Mammary epithelial cell (primary cell): ENCODE measurements around the gene FCF1.

Experiments used
- EZH2 ChIP-seq: IDR thresholded peaks from 2 replicates; pipeline ENCODE4 v1.6.1; 2012; ENCODE audit warnings: low read length, inconsistent platforms, borderline replicate concordance
- TF ChIP-seq, protein P1 (sequence below), 2 donors: IDR thresholded peaks in 1 of 2; conservative IDR thresholded peaks in 1 of 2; 2 replicates each; pipeline ENCODE4 v1.5.1; 2011 to 2012; ENCODE audit warnings: inconsistent platforms in 2 of 2, low read length in 2 of 2, mild to moderate bottlenecking in 2 of 2, control low read depth in 1 of 2, low read depth in 1 of 2; ENCODE audit not compliant: insufficient read depth in 1 of 2; ENCODE audit errors: extremely low read depth in 1 of 2

DNA sequence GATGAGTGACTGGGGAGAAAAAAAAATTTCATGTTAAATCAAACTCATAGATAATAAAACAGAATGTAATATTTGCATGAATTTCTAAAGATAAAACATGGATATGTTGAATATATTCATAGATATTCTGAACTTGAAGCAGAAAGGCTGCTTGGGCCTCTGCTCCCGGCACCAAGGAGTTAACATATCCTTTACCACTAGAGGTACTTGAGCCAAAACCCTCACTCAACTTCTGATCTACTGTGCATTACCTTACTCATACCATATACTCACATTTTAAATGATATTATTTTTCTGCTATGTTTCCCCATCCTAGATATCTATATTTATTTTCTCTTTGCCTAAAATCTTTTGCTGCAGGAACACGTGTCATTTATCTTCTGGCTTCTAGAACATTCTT is 15.0 kb upstream of the FCF1 start:
- no peak for TF ChIP-seq EZH2
- TF ChIP-seq, protein P1, sequence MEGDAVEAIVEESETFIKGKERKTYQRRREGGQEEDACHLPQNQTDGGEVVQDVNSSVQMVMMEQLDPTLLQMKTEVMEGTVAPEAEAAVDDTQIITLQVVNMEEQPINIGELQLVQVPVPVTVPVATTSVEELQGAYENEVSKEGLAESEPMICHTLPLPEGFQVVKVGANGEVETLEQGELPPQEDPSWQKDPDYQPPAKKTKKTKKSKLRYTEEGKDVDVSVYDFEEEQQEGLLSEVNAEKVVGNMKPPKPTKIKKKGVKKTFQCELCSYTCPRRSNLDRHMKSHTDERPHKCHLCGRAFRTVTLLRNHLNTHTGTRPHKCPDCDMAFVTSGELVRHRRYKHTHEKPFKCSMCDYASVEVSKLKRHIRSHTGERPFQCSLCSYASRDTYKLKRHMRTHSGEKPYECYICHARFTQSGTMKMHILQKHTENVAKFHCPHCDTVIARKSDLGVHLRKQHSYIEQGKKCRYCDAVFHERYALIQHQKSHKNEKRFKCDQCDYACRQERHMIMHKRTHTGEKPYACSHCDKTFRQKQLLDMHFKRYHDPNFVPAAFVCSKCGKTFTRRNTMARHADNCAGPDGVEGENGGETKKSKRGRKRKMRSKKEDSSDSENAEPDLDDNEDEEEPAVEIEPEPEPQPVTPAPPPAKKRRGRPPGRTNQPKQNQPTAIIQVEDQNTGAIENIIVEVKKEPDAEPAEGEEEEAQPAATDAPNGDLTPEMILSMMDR (conservative IDR thresholded peaks at IDR 0.05 in 1 of 2, IDR thresholded peaks at IDR 0.05 in 1 of 2; ENCODE audit: extremely low read depth in 1 of 2, insufficient read depth in 1 of 2, low read depth in 1 of 2, low read length in 2 of 2) = peak; percentile 9 to 10
